ENCODE measurements around the gene GNB4.

GNB4 gene

GRCh38 chr3:179432451-179432850, 18.8 kb downstream of the GNB4 start:
- no peak for DNase-seq

- no peak for DNase-seq
Observed at GRCh38 chr3:179432021-179432420, 19.2 kb downstream of the GNB4 start.

GRCh38 chr3:179430277-179430870, 20.9 kb downstream of the GNB4 start:
- DNase-seq = no peak

GRCh38 chr3:179428876-179429548, 22.3 kb downstream of the GNB4 start:
- DNase-seq = no peak

GRCh38 chr3:179425075-179425474, 26.2 kb downstream of the GNB4 start:
- no peak for DNase-seq

GRCh38 chr3:179421500-179421899, 29.8 kb downstream of the GNB4 start:
- no peak for DNase-seq

- no peak for DNase-seq
Observed at GRCh38 chr3:179418610-179419009, 32.7 kb downstream of the GNB4 start.

GRCh38 chr3:179416681-179417080, 34.6 kb downstream of the GNB4 start:
- DNase-seq = no peak

GRCh38 chr3:179415377-179415776, 35.9 kb downstream of the GNB4 start:
- no peak for DNase-seq

- DNase-seq = no peak
Observed at GRCh38 chr3:179414804-179415203, 36.5 kb downstream of the GNB4 start.

GRCh38 chr3:179410999-179411398, 40.3 kb downstream of the GNB4 start:
- DNase-seq = no peak

- DNase-seq = no peak
Observed at GRCh38 chr3:179410331-179410730, 40.9 kb downstream of the GNB4 start.

- no peak for DNase-seq
Observed at GRCh38 chr3:179404307-179404706, 47.0 kb downstream of the GNB4 start.

- DNase-seq = no peak
Observed at GRCh38 chr3:179402963-179403362, 48.3 kb downstream of the GNB4 start.

GRCh38 chr3:179401561-179401960, 49.7 kb downstream of the GNB4 start:
- no peak for DNase-seq

GRCh38 chr3:179398574-179399231, 52.6 kb downstream of the GNB4 start:
- no peak for DNase-seq

- no peak for DNase-seq
Observed at GRCh38 chr3:179391906-179392305, 59.4 kb downstream of the GNB4 start.

GRCh38 chr3:179376474-179376873, 74.8 kb downstream of the GNB4 start:
- no peak for DNase-seq

- DNase-seq = no peak
Observed at GRCh38 chr3:179375091-179375999, 75.9 kb downstream of the GNB4 start.

GRCh38 chr3:179373938-179374337, 77.3 kb downstream of the GNB4 start:
- DNase-seq = no peak

GRCh38 chr3:179369621-179370020, 81.6 kb downstream of the GNB4 start:
- DNase-seq = no peak

- DNase-seq = no peak
Observed at GRCh38 chr3:179363332-179363731, 87.9 kb downstream of the GNB4 start.

GRCh38 chr3:179355996-179356395, 95.3 kb downstream of the GNB4 start:
- DNase-seq = no peak
